ACC112 (cell line): ENCODE measurements around the gene CARD11.

ENCODE experiments used
- H2AFZ ChIP-seq: fragments of 200-600 bp; sonication (generic); one replicate; pipeline ENCODE4 v1.6.0; 2017; ENCODE audit warnings: antibody characterized with exemption, low read length; ENCODE audit not compliant: unreplicated experiment
- H3K27ac ChIP-seq: fragments of 200-600 bp; sonication (generic); 2 replicates; pipeline ENCODE4 v1.5.1; 2014; ENCODE audit warnings: low read depth, mild to moderate bottlenecking, antibody characterized with exemption, low read length, moderate library complexity
- H3K27me3 ChIP-seq: fragments of 200-600 bp; sonication (generic); 2 replicates; pipeline ENCODE4 v1.6.1; 2014; ENCODE audit warnings: mild to moderate bottlenecking, antibody characterized with exemption, low read length, moderate library complexity, mixed read lengths; ENCODE audit not compliant: insufficient read depth
- H3K36me3 ChIP-seq: fragments of 200-600 bp; sonication (generic); 2 replicates; pipeline ENCODE4 v1.6.1; 2016; ENCODE audit warnings: mild to moderate bottlenecking, antibody characterized with exemption, low read length, moderate library complexity, mixed read lengths; ENCODE audit not compliant: insufficient read depth
- H3K4me1 ChIP-seq: fragments of 200-600 bp; sonication (generic); one replicate; pipeline ENCODE4 v1.6.1; 2016; ENCODE audit warnings: low read length, mixed read lengths; ENCODE audit not compliant: insufficient read depth, unreplicated experiment, control insufficient read depth
- H3K4me3 ChIP-seq: fragments of 200-600 bp; sonication (generic); 2 replicates; pipeline ENCODE4 v1.5.1; 2014; ENCODE audit warnings: mild to moderate bottlenecking, low read depth, low read length
- H3K79me2 ChIP-seq: fragments of 200-600 bp; sonication (generic); one replicate; pipeline ENCODE4 v1.6.0; 2016; ENCODE audit warnings: low read length; ENCODE audit not compliant: control insufficient read depth, unreplicated experiment, insufficient read depth

CARD11 gene

DNA sequence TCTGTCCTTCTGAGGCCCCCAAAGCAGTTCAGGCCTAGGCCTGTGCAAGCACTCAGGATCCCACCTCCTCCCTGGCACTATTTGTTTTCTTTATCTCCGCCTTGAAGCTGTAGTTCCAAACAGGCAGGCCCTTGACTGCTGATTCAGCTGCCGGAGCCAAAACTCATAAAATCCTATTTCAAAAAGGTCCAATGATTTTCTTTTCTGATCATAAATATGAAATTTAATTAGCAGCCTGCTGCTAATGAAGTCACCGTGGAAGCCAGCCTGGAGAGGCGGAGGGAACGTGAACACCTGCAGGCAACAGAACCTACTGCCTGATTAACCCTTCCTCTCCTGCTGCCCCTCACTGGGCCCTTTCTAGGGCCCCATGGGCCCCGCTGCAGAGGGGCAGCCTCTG, 60.1 kb downstream of the CARD11 start:
- Histone ChIP-seq H3K27ac (no peak overlapping the region), H3K27me3 (0 out of 2 replicates have a peak, but pooled peaks cover 4% of the 10 kb centered on the region), H3K4me1 (no peaks in the 10 kb centered on the region), H3K36me3 (no peaks in the 10 kb centered on the region), H2AFZ (no peak overlapping the region), H3K4me3 (no peak overlapping the region), H3K79me2 (no peaks in the 10 kb centered on the region)

GRCh38 chr7:2982831-2983230, 60.8 kb downstream of the CARD11 start:
- H3K4me3 ChIP-seq, result no peak overlapping the region
- no peaks in the 10 kb centered on the region for H3K79me2 ChIP-seq
- H3K4me1 ChIP-seq, result no peaks in the 10 kb centered on the region
- no peaks in the 10 kb centered on the region for H3K36me3 ChIP-seq
- no peak overlapping the region for H3K27ac ChIP-seq
- no peak overlapping the region for H2AFZ ChIP-seq
- 0 out of 2 replicates have a peak, but pooled peaks cover 4% of the 10 kb centered on the region for H3K27me3 ChIP-seq

DNA sequence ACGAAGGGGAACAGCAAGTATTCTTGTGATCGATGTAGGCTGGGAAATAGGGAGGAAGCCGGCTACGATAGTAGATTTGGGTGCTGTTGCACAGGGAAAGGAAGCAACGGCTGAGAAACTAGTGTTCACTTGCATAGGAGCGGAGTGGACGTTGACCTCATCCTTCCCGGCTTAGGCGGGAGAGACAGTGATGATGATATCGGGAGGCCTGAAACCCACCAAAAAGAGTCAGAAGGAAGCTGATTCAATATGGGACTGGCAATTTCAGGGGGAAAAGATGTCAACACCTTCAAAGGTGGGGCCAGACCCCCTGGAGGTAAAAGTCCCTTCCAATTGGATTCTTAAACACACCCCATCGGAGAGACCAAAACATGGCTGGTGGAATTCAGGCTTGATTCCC, 61.3 kb downstream of the CARD11 start:
- Histone ChIP-seq H3K79me2 (no peaks in the 10 kb centered on the region), H3K27ac (no peak overlapping the region), H3K4me1 (no peaks in the 10 kb centered on the region), H3K27me3 (0 out of 2 replicates have a peak, but pooled peaks cover 4% of the 10 kb centered on the region), H2AFZ (no peak overlapping the region), H3K4me3 (no peak overlapping the region), H3K36me3 (no peaks in the 10 kb centered on the region)

DNA sequence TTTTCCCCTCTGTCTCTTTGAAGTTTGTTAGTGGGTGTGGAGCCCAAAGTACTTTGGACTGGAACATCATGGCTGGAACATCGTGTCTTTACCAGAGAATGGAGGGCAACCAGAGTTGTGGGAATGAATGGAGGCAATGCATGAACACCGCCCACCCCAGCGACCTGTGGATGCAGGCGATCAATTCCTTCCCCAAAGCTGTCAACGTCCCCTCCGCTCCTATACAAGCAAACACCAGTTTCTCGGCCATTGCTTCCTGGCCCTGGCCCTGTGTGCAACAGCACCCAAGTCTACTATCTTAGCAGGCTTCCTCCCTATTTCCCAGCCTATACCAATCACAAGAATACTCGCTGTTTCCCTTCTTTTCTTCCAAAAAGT, 62.6 kb downstream of the CARD11 start:
- no peaks in the 10 kb centered on the region for H3K4me1 ChIP-seq
- no peak overlapping the region for H2AFZ ChIP-seq
- no peaks in the 10 kb centered on the region for H3K36me3 ChIP-seq
- no peak overlapping the region for H3K27ac ChIP-seq
- no peaks in the 10 kb centered on the region for H3K79me2 ChIP-seq
- H3K4me3 ChIP-seq, result no peak overlapping the region
- H3K27me3 ChIP-seq, result 0 out of 2 replicates have a peak, but pooled peaks cover 4% of the 10 kb centered on the region

- Histone ChIP-seq H3K27me3 (0 out of 2 replicates have a peak, but pooled peaks cover 4% of the 10 kb centered on the region), H3K27ac (no peak overlapping the region), H3K79me2 (no peaks in the 10 kb centered on the region), H3K36me3 (no peaks in the 10 kb centered on the region), H3K4me3 (no peak overlapping the region), H2AFZ (no peak overlapping the region), H3K4me1 (no peaks in the 10 kb centered on the region)
Observed at GRCh38 chr7:2980401-2981102, 63.1 kb downstream of the CARD11 start.

GRCh38 chr7:2979951-2980350, 63.7 kb downstream of the CARD11 start:
- Histone ChIP-seq H3K4me3 (no peak overlapping the region), H3K4me1 (no peaks in the 10 kb centered on the region), H3K27ac (no peak overlapping the region)

GRCh38 chr7:2979201-2979631, 64.5 kb downstream of the CARD11 start:
- Histone ChIP-seq H3K27ac (no peak overlapping the region), H3K36me3 (no peaks in the 10 kb centered on the region), H3K27me3 (0 out of 2 replicates have a peak, but pooled peaks cover 4% of the 10 kb centered on the region), H3K4me1 (no peaks in the 10 kb centered on the region), H2AFZ (no peak overlapping the region), H3K4me3 (no peak overlapping the region), H3K79me2 (no peaks in the 10 kb centered on the region)

More at GRCh38 chr7:2979951-2980350, 63.7 kb downstream of the CARD11 start:
- 0 out of 2 replicates have a peak, but pooled peaks cover 4% of the 10 kb centered on the region for H3K27me3 ChIP-seq
- H3K36me3 ChIP-seq, result no peaks in the 10 kb centered on the region
- no peak overlapping the region for H2AFZ ChIP-seq
- no peaks in the 10 kb centered on the region for H3K79me2 ChIP-seq

DNA sequence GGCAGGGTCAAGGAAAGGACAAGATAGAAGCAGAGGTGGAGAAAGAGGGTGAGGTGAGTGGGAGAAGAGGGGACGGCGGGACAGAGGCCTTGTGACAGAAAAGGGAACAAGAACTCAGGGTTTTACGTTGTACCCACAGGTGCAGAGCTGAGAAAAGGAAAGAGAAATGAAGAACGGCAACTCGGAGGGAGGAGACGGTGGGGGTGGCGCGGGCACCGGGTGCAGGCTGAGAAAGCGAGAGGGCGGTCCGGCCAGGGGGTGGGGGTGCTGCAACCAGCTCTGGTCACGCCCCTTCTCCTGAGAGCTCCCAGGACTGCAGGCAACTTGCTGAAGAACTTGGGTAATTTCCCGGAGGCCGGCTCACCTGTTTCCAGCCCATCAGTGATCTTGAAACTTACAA, 65.3 kb downstream of the CARD11 start:
- Histone ChIP-seq H3K4me3 (no peak overlapping the region), H3K36me3 (no peaks in the 10 kb centered on the region), H3K79me2 (no peaks in the 10 kb centered on the region), H2AFZ (no peak overlapping the region), H3K4me1 (no peaks in the 10 kb centered on the region), H3K27me3 (0 out of 2 replicates have a peak, but pooled peaks cover 4% of the 10 kb centered on the region), H3K27ac (no peak overlapping the region)

DNA sequence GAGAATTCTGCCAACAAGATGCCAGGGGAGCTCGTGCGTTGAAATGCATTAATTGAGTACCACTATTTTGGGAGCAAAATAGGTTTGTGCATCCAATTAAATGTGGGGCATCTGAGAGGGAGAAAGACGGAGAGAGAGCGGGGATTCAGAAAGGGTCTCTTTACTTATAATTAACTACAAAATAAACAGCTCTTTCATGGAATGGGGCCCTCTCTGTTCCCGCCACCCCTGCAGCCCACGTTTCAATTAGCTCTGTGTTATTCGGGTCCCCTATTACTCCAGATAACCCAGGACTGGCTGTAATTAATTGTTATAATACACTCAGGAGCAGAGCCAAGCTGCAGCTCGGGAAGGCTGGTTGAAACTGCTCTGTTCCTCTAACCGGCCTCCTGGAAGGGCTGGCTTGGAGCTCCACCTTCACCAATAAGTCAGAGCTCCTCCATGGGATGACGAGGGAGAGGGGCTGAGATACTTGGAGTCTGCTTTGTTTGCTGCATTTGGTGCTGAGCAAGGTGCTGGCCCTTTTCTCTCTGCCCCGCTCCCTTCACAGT, 67.8 kb downstream of the CARD11 start:
- Histone ChIP-seq H3K27ac (no peak overlapping the region), H3K36me3 (no peaks in the 10 kb centered on the region), H3K27me3 (0 out of 2 replicates have a peak, but pooled peaks cover 4% of the 10 kb centered on the region), H2AFZ (no peak overlapping the region), H3K79me2 (no peaks in the 10 kb centered on the region), H3K4me1 (no peaks in the 10 kb centered on the region), H3K4me3 (no peak overlapping the region)

DNA sequence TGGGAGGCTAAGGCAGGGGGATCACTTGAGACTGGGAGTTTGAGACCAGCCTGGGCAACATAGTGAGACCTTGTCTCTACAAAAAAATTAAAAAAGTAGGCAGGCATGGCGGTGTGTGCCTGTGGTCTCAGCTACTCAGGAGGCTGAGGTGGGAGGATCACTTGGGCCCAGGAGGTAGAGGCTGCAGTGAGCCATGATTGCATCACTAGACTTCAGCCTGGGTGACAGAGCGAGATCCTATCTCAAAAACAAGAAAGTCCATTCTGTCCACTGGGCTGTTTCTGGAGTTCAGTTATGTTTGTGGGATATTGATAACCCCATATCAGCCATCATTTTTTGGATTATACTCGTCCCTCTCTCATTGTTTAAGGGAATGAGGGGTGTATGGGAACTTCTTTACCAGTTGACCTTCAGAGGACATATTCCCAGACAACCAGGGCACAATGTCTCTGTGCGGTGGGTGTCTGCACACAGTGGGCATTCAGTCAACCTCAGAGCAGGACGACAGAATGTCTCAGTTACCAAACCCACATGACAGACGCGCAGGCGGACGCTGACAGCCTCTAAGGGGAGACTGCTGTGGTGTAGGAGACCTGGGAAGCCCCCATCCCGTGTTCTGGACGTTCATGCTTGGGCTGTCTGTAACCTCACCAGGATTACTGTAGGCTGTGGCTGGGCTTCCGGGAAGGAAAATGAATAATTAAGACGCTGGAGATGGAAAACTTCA, 69.4 kb downstream of the CARD11 start:
- Histone ChIP-seq H3K4me3 (no peak overlapping the region), H3K27me3 (0 out of 2 replicates have a peak, but pooled peaks cover 1% of the 10 kb centered on the region), H3K79me2 (no peaks in the 10 kb centered on the region), H3K4me1 (no peaks in the 10 kb centered on the region), H2AFZ (no peak overlapping the region), H3K27ac (no peak overlapping the region), H3K36me3 (no peaks in the 10 kb centered on the region)
